ENCODE measurements around the gene IL25.
"Not testable (repeated sequence)": the region's sequence is repeated elsewhere in the genome, so short reads cannot be mapped to it uniquely, and the experiment has no call there.

DNA sequence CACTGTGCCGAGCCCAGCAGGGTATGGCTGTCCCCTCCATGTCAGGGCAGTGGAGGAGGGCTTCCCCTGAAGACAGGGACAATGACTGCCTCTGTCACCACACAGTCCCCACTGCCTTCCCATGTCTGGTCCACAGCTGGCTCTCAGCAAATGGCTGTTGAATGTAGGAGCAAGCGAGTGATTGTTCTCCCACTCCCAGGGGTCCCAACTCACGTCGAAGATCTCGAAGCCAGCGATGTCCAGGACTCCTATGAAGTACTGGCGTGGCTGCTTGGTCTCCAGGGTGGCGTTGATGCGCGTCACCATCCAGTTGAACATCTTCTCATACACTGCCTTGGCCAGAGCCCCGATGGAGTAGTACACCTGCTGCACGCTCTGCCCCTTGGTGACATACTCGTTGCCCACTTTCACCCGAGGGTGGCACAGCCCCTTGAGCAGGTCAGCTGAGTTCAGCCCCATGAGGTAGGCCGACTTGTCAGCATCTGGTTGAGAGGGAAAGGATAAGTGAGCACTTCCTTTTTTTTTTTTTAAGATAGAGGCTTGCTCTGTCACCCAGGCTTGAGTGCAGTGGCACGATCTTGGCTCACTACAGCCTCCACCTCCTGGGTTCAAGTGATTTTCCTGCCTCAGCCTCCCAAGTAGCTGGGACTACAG lies 28.0 kb downstream of the IL25 start:
- TF ChIP-seq, protein P1, sequence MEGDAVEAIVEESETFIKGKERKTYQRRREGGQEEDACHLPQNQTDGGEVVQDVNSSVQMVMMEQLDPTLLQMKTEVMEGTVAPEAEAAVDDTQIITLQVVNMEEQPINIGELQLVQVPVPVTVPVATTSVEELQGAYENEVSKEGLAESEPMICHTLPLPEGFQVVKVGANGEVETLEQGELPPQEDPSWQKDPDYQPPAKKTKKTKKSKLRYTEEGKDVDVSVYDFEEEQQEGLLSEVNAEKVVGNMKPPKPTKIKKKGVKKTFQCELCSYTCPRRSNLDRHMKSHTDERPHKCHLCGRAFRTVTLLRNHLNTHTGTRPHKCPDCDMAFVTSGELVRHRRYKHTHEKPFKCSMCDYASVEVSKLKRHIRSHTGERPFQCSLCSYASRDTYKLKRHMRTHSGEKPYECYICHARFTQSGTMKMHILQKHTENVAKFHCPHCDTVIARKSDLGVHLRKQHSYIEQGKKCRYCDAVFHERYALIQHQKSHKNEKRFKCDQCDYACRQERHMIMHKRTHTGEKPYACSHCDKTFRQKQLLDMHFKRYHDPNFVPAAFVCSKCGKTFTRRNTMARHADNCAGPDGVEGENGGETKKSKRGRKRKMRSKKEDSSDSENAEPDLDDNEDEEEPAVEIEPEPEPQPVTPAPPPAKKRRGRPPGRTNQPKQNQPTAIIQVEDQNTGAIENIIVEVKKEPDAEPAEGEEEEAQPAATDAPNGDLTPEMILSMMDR (IDR thresholded peaks at IDR 0.05): not testable (repeated sequence)
- not testable (repeated sequence) for TF ChIP-seq POLR2A (IDR thresholded peaks at IDR 0.05; ENCODE audit: low read depth); EP300 (IDR thresholded peaks at IDR 0.05)

All from esophagus muscularis mucosa (tissue), 4 donors.